Karpas-422 (cell line): ENCODE results near the gene RPRD1B. TPM values are rescaled to one million over a fixed set of nuclear protein-coding genes. Genes with fewer than 3 reads are reported as not detected.
"Not testable (repeated sequence)": the region's sequence is repeated elsewhere in the genome, so short reads cannot be mapped to it uniquely, and the experiment has no call there.

Experiments
- DNase-seq: peaks from one replicate; pipeline ENCODE4 v3.0.0-alpha.2; 2015
- H2AFZ ChIP-seq: fragments of 200-600 bp; sonication (generic); 2 replicates; pipeline ENCODE4 v1.6.1; 2014; ENCODE audit warnings: antibody characterized with exemption, low read length, mixed read lengths
- H3K27ac ChIP-seq: fragments of 200-600 bp; sonication (generic); 2 replicates; pipeline ENCODE4 v1.5.1; 2014; ENCODE audit warnings: mild to moderate bottlenecking, low read length, moderate library complexity
- H3K27me3 ChIP-seq: fragments of 200-600 bp; sonication (generic); 2 replicates; pipeline ENCODE4 v1.6.1; 2014; ENCODE audit warnings: low read length, mixed read lengths
- H3K36me3 ChIP-seq: fragments of 200-600 bp; sonication (generic); 2 replicates; pipeline ENCODE4 v1.6.1; 2014; ENCODE audit warnings: low read length, mixed read lengths; ENCODE audit not compliant: insufficient read depth
- H3K4me1 ChIP-seq: fragments of 200-600 bp; sonication (generic); 2 replicates; pipeline ENCODE4 v1.6.1; 2014; ENCODE audit warnings: mild to moderate bottlenecking, low read length, mixed read lengths
- H3K4me2 ChIP-seq: fragments of 200-600 bp; sonication (generic); 2 replicates; pipeline ENCODE4 v1.6.1; 2014; ENCODE audit warnings: low read length, low read depth, mild to moderate bottlenecking; ENCODE audit not compliant: poor library complexity, severe bottlenecking
- H3K4me3 ChIP-seq: fragments of 200-600 bp; sonication (generic); 2 replicates; pipeline ENCODE4 v1.5.1; 2014; ENCODE audit warnings: mild to moderate bottlenecking, antibody characterized with exemption, low read length, mixed read lengths
- H3K79me2 ChIP-seq: fragments of 200-600 bp; sonication (generic); 2 replicates; pipeline ENCODE4 v1.6.1; 2014; ENCODE audit warnings: mild to moderate bottlenecking, low read length, mixed read lengths
- H3K9ac ChIP-seq: fragments of 200-600 bp; sonication (generic); 2 replicates; pipeline ENCODE4 v1.6.0; 2014; ENCODE audit warnings: low read length
- H3K9me2 ChIP-seq: fragments of 200-600 bp; sonication (generic), shearing (Covaris generic); replicated peaks from 2 replicates; pipeline ENCODE4 v1.6.0; 2014; ENCODE audit warnings: mild to moderate bottlenecking, low read length, moderate library complexity; ENCODE audit not compliant: insufficient read depth
- H3K9me3 ChIP-seq: fragments of 300-700, 200-600 bp; sonication (generic); 2 replicates; pipeline ENCODE4 v1.6.1; 2014; ENCODE audit warnings: low read length, mixed read lengths
- H4K20me1 ChIP-seq: fragments of 200-600 bp; sonication (generic); 2 replicates; pipeline ENCODE4 v1.6.1; 2014; ENCODE audit warnings: mild to moderate bottlenecking, antibody characterized with exemption, low read length, low read depth; ENCODE audit not compliant: insufficient read depth
- total RNA-seq: library from RNA; depleted of rRNA; stranded (reverse); fragments of >200 nt; shearing (Covaris generic); gene quantifications from 2 replicates; pipeline ENCODE4 v1.2.3, GENCODE V29; 2014; ENCODE audit warnings: low replicate concordance

Gene RPRD1B
- total RNA-seq, 1 experiment from 2014 or later: 68.2 TPM

- peaks cover 69% of the 10 kb centered on the region for H3K79me2 ChIP-seq
Measured at GRCh38 chr20:38007526-38007925, 26.0 kb upstream of the RPRD1B start.

GRCh38 chr20:38008233-38008944, 25.2 kb upstream of the RPRD1B start:
- Histone ChIP-seq H3K79me2 (peaks cover 78% of the 10 kb centered on the region), H2AFZ (no peak overlapping the region), H3K9me3 (no peaks in the 10 kb centered on the region), H4K20me1 (peaks cover 17% of the 10 kb centered on the region; the same call in 1 of the 2 replicates), H3K27ac (no peak overlapping the region), H3K4me2 (no peak overlapping the region), H3K36me3 (peaks cover 30% of the 10 kb centered on the region), H3K27me3 (no peaks in the 10 kb centered on the region), H3K4me1 (peaks cover 13% of the 10 kb centered on the region), H3K9me2 (no peaks in the 10 kb centered on the region), H3K4me3 (no peak overlapping the region), H3K9ac (no peak overlapping the region)
- no peak for DNase-seq

More at GRCh38 chr20:38007526-38007925, 26.0 kb upstream of the RPRD1B start:
- Histone ChIP-seq H3K27me3 (no peaks in the 10 kb centered on the region), H3K9ac (no peak overlapping the region), H3K4me1 (peaks cover 13% of the 10 kb centered on the region), H3K4me3 (no peak overlapping the region), H3K9me3 (no peaks in the 10 kb centered on the region), H2AFZ (no peak overlapping the region), H3K9me2 (no peaks in the 10 kb centered on the region), H3K4me2 (peak overlapping the region; percentile 9), H3K27ac (0 out of 2 replicates have a peak overlapping the region, but pooled peaks have one; percentile 12), H3K36me3 (peaks cover 23% of the 10 kb centered on the region), H4K20me1 (peaks cover 17% of the 10 kb centered on the region; the same call in 1 of the 2 replicates)
- DNase-seq: no peak

- peaks cover 33% of the 10 kb centered on the region for H3K36me3 ChIP-seq
- peaks cover 88% of the 10 kb centered on the region for H3K79me2 ChIP-seq
- not testable (repeated sequence) for H3K4me3 ChIP-seq
Measured at GRCh38 chr20:38009416-38009815, 24.1 kb upstream of the RPRD1B start.

GRCh38 chr20:38011696-38012095, 21.9 kb upstream of the RPRD1B start:
- no peaks in the 10 kb centered on the region for H3K9me3 ChIP-seq
- H3K4me3 ChIP-seq: no peak overlapping the region
- no peak overlapping the region for H3K4me2 ChIP-seq
- peaks cover 94% of the 10 kb centered on the region for H3K79me2 ChIP-seq
- H3K4me1 ChIP-seq: peaks cover 13% of the 10 kb centered on the region
- no peaks in the 10 kb centered on the region for H3K27me3 ChIP-seq
- H3K9ac ChIP-seq: no peak overlapping the region
- peaks cover 30% of the 10 kb centered on the region for H3K36me3 ChIP-seq
- H3K9me2 ChIP-seq: no peaks in the 10 kb centered on the region
- H3K27ac ChIP-seq: no peak overlapping the region
- peaks cover 15% of the 10 kb centered on the region for H4K20me1 ChIP-seq
- H2AFZ ChIP-seq: no peak overlapping the region
- no peak for DNase-seq

More at GRCh38 chr20:38009416-38009815, 24.1 kb upstream of the RPRD1B start:
- H3K9ac ChIP-seq, H3K9me3 ChIP-seq, H2AFZ ChIP-seq, H3K9me2 ChIP-seq, H3K27me3 ChIP-seq, H3K4me2 ChIP-seq, DNase-seq, H3K27ac ChIP-seq: not testable (repeated sequence)
- H4K20me1 ChIP-seq: peaks cover 17% of the 10 kb centered on the region; the same call in 1 of the 2 replicates
- peaks cover 13% of the 10 kb centered on the region for H3K4me1 ChIP-seq

GRCh38 chr20:38012332-38012731, 21.2 kb upstream of the RPRD1B start:
- Histone ChIP-seq H3K4me1 (peaks cover 12% of the 10 kb centered on the region), H3K4me3 (no peak overlapping the region), H3K9ac (no peak overlapping the region), H2AFZ (no peak overlapping the region), H3K27ac (no peak overlapping the region), H3K9me3 (no peaks in the 10 kb centered on the region), H3K9me2 (no peaks in the 10 kb centered on the region), H3K4me2 (no peak overlapping the region), H3K27me3 (no peaks in the 10 kb centered on the region), H3K79me2 (peaks cover 94% of the 10 kb centered on the region), H4K20me1 (peaks cover 13% of the 10 kb centered on the region), H3K36me3 (peaks cover 32% of the 10 kb centered on the region)
- no peak for DNase-seq

- H3K27me3 ChIP-seq: no peaks in the 10 kb centered on the region
- H3K27ac ChIP-seq: no peak overlapping the region
- H3K4me1 ChIP-seq: no peaks in the 10 kb centered on the region
- no peak overlapping the region for H3K4me3 ChIP-seq
- H3K36me3 ChIP-seq: peaks cover 48% of the 10 kb centered on the region
- no peaks in the 10 kb centered on the region; the same call in 1 of the 2 replicates for H4K20me1 ChIP-seq
- peaks cover 94% of the 10 kb centered on the region for H3K79me2 ChIP-seq
- no peak overlapping the region for H3K9ac ChIP-seq
- no peak for DNase-seq
- no peak overlapping the region for H3K4me2 ChIP-seq
- peaks cover 6% of the 10 kb centered on the region for H3K9me3 ChIP-seq
- H3K9me2 ChIP-seq: no peaks in the 10 kb centered on the region
- no peak overlapping the region for H2AFZ ChIP-seq
Measured at GRCh38 chr20:38013887-38014286, 19.7 kb upstream of the RPRD1B start.

- H3K36me3 ChIP-seq: peaks cover 54% of the 10 kb centered on the region
- no peaks in the 10 kb centered on the region for H3K27me3 ChIP-seq
- H3K4me2 ChIP-seq: no peak overlapping the region
- peaks cover 97% of the 10 kb centered on the region for H3K79me2 ChIP-seq
- no peaks in the 10 kb centered on the region for H3K9me2 ChIP-seq
- H3K4me3 ChIP-seq: no peak overlapping the region
- no peaks in the 10 kb centered on the region for H3K4me1 ChIP-seq
- no peak overlapping the region for H2AFZ ChIP-seq
- H3K9ac ChIP-seq: no peak overlapping the region
- no peak overlapping the region for H3K27ac ChIP-seq
- H3K9me3 ChIP-seq: peaks cover 8% of the 10 kb centered on the region
- H4K20me1 ChIP-seq: no peaks in the 10 kb centered on the region; the same call in 1 of the 2 replicates
- DNase-seq: no peak
Measured at GRCh38 chr20:38017959-38018358, 15.6 kb upstream of the RPRD1B start.

GRCh38 chr20:38018385-38018784, 15.2 kb upstream of the RPRD1B start:
- peaks cover 8% of the 10 kb centered on the region for H3K9me3 ChIP-seq
- no peak overlapping the region for H3K27ac ChIP-seq
- no peaks in the 10 kb centered on the region for H3K4me1 ChIP-seq
- DNase-seq: no peak
- H3K9ac ChIP-seq: no peak overlapping the region
- H3K4me2 ChIP-seq: no peak overlapping the region
- H3K79me2 ChIP-seq: peaks cover 97% of the 10 kb centered on the region
- H3K4me3 ChIP-seq: no peak overlapping the region
- no peak overlapping the region for H2AFZ ChIP-seq
- peaks cover 52% of the 10 kb centered on the region for H3K36me3 ChIP-seq
- H3K27me3 ChIP-seq: no peaks in the 10 kb centered on the region
- no peaks in the 10 kb centered on the region; the same call in 1 of the 2 replicates for H4K20me1 ChIP-seq
- H3K9me2 ChIP-seq: no peaks in the 10 kb centered on the region
